B cell (primary cell): Measurements from ENCODE around the gene CDC42BPG. TPM values are rescaled to one million over a fixed set of nuclear protein-coding genes. Genes with fewer than 3 reads are reported as not detected.

Source experiments
- ATAC-seq: fragments of 200-7000 bp; cut with Tn5 transposase; one replicate; pipeline ENCODE4 v1.10.0; 2021; ENCODE audit warnings: low read depth, mild to moderate bottlenecking, moderate number of reproducible peaks, moderate library complexity
- CTCF ChIA-PET: fragments of 350-600 bp; sonication (Branson Sonifier 250); formaldehyde crosslinking; loops from one replicate; lab custom pipeline; 2021; ENCODE audit warnings: antibody characterized with exemption, inconsistent platforms; lab: Charles Lee
- POLR2A ChIA-PET: fragments of 350-600 bp; sonication (Branson Sonifier 250); formaldehyde crosslinking; loops from one replicate; lab custom pipeline; 2021; ENCODE audit warnings: antibody characterized with exemption; lab: Charles Lee
- DNase-seq: peaks from one replicate; pipeline ENCODE4 v3.0.0; 2013
- H2AFZ ChIP-seq: 2 replicates; pipeline ENCODE4 v1.6.1; 2012; ENCODE audit warnings: mild to moderate bottlenecking, low read depth, low read length; ENCODE audit not compliant: insufficient read depth, poor library complexity, severe bottlenecking
- H3K27ac ChIP-seq, 2 donors: 1 replicate in 1 of 2; 2 replicates in 1 of 2; pipeline ENCODE4 v1.5.1; 2012 to 2013; ENCODE audit warnings: low read length in 2 of 2, mild to moderate bottlenecking in 2 of 2, moderate library complexity in 1 of 2
- H3K27me3 ChIP-seq, 4 experiments: fragments of 200-600 bp in 1 of 4; sonication (generic) in 1 of 4; replicated peaks in 1 of 4; 1 replicate in 2 of 4; 2 replicates in 2 of 4; pipeline versions ENCODE4 v1.6.1 to v1.7.0; 2013 to 2016; ENCODE audit warnings: low read length in 3 of 4, mild to moderate bottlenecking in 2 of 4, mixed read lengths in 1 of 4, moderate library complexity in 1 of 4; ENCODE audit not compliant: insufficient read depth in 4 of 4, control insufficient read depth in 3 of 4; ENCODE audit errors: control extremely low read depth in 1 of 4
- H3K36me3 ChIP-seq, 2 experiments: replicated peaks in 1 of 2; 1 replicate in 1 of 2; 2 replicates in 1 of 2; pipeline versions ENCODE4 v1.6.1 to v1.7.1; 2013; ENCODE audit warnings: low read length in 1 of 2; ENCODE audit not compliant: insufficient read depth in 2 of 2, control insufficient read depth in 1 of 2; ENCODE audit errors: control extremely low read depth in 1 of 2, extremely low read depth in 1 of 2
- H3K4me1 ChIP-seq, 2 donors: fragments of 200-600 bp in 1 of 2; sonication (generic) in 1 of 2; 1 replicate in 1 of 2; 2 replicates in 1 of 2; pipeline versions ENCODE4 v1.5.1 to v1.6.1; 2013 to 2017; ENCODE audit warnings: low read length in 2 of 2; ENCODE audit not compliant: control insufficient read depth in 2 of 2, insufficient read depth in 2 of 2
- H3K4me2 ChIP-seq: replicated peaks from 2 replicates; pipeline ENCODE3; 2012; ENCODE audit warnings: mild to moderate bottlenecking, low read depth, low read length; ENCODE audit not compliant: poor library complexity, severe bottlenecking
- H3K4me3 ChIP-seq, 5 experiments: fragments of 200-600 bp in 1 of 5; sonication (generic) in 1 of 5; 1 replicate in 3 of 5; 2 replicates in 2 of 5; pipeline versions ENCODE4 v1.5.1 to v1.7.0; 2011 to 2016; ENCODE audit warnings: low read length in 4 of 5, mild to moderate bottlenecking in 4 of 5, low read depth in 2 of 5, control low read depth in 1 of 5, moderate library complexity in 1 of 5; ENCODE audit not compliant: insufficient read depth in 1 of 5; ENCODE audit errors: control extremely low read depth in 1 of 5, extremely low read depth in 1 of 5
- H3K79me2 ChIP-seq: fragments of 200-600 bp; sonication (generic); one replicate; pipeline ENCODE4 v1.6.0; 2016; ENCODE audit warnings: low read length; ENCODE audit not compliant: control insufficient read depth, insufficient read depth
- H3K9ac ChIP-seq: fragments of 200-600 bp; sonication (generic); 2 replicates; pipeline ENCODE4 v1.6.1; 2017; ENCODE audit warnings: mild to moderate bottlenecking, low read length, moderate library complexity
- H3K9me3 ChIP-seq, 3 donors: one replicate each; pipeline versions ENCODE4 v1.6.1 to v1.7.1; 2013; ENCODE audit warnings: low read length in 2 of 3; ENCODE audit not compliant: control insufficient read depth in 2 of 3, insufficient read depth in 1 of 3; ENCODE audit errors: control extremely low read depth in 1 of 3
- H4K20me1 ChIP-seq: 2 replicates; pipeline ENCODE4 v1.6.0; 2012; ENCODE audit warnings: mild to moderate bottlenecking, low read length; ENCODE audit not compliant: insufficient read depth, control insufficient read depth, poor library complexity, severe bottlenecking
- H3K27ac Mint-ChIP-seq: one replicate; pipeline ENCODE4 v1.8.0; 2021; ENCODE audit warnings: mixed read lengths
- H3K27me3 Mint-ChIP-seq: one replicate; pipeline ENCODE4 v1.8.0; 2021; ENCODE audit warnings: mixed read lengths
- H3K4me1 Mint-ChIP-seq: one replicate; pipeline ENCODE4 v1.8.0; 2021; ENCODE audit warnings: mixed read lengths
- H3K4me3 Mint-ChIP-seq: one replicate; pipeline ENCODE4 v1.8.0; 2021; ENCODE audit warnings: mixed read lengths
- H3K9me3 Mint-ChIP-seq: one replicate; pipeline ENCODE4 v1.8.0; 2022; ENCODE audit warnings: mixed read lengths; ENCODE audit not compliant: insufficient read depth
- EZH2 ChIP-seq: IDR thresholded peaks from 2 replicates; pipeline ENCODE4 v1.6.1; 2012; ENCODE audit warnings: borderline replicate concordance, low read depth, mild to moderate bottlenecking, moderate library complexity, low read length; ENCODE audit not compliant: insufficient read depth, poor library complexity, severe bottlenecking
- WGBS: methylation state at CpG from one replicate; pipeline ENCODE4 v1.1.5; 2013; ENCODE audit warnings: missing lambda C conversion rate; ENCODE audit not compliant: insufficient coverage; 5-methylcytosine and 5-hydroxymethylcytosine counted together
- intact Hi-C: fragments of 100-400 bp; cut with micrococcal nuclease; formaldehyde crosslinking; loops from one replicate; pipeline ENCODE4 v1.10.0; 2022
- polyA plus RNA-seq: library from polyadenylated mRNA; depleted of rRNA; stranded (reverse); fragments of >200 nt; gene quantifications from 2 replicates; pipeline ENCODE4 v1.2.3, GENCODE V29; 2012
- total RNA-seq, 2 donors: library from RNA; stranded (reverse); fragments of 120-200 nt in 1 of 2; gene quantifications; 1 replicate in 1 of 2; 2 replicates in 1 of 2; pipeline versions ENCODE4 v1.2.3 to v1.2.4, GENCODE V29; 2013 to 2022
- TF ChIP-seq, protein P1 (sequence below): fragments of 200-600 bp; IDR thresholded peaks from one replicate; pipeline ENCODE4 v1.8.0; 2022; ENCODE audit warnings: antibody characterized with exemption, mild to moderate bottlenecking

The CDC42BPG gene
- total and polyA plus RNA-seq, 2 donors (not counting 1 experiment from before 2014, with no cell fraction given), result 3.7 to 8.7 TPM

- intact Hi-C loops, result no loop called here
- H3K9ac ChIP-seq, result no peak overlapping the region
- peak overlapping the region; percentile 71 for H3K27ac Mint-ChIP-seq
- H3K36me3 ChIP-seq, result peaks cover 3 to 26% of the 10 kb centered on the region in 2 experiments
- CTCF ChIA-PET, result interaction anchor here (0.6 to 6.6 kb wide), 14 partner anchors 9 to 514 kb away, joined by 3 to 73 read pairs (median 5); partner anchors contain the start of genes CDC42BPG, MAP4K2 and RASGRP2
- no peak overlapping the region for H3K4me3 Mint-ChIP-seq
- H4K20me1 ChIP-seq, result no peaks in the 10 kb centered on the region
- no peaks in the 10 kb centered on the region for H3K9me3 ChIP-seq
- H3K4me3 ChIP-seq, result no peak overlapping the region
- H3K27me3 Mint-ChIP-seq, result no peaks in the 10 kb centered on the region
- ATAC-seq, result no peak
- peaks cover 18% of the 10 kb centered on the region for H3K79me2 ChIP-seq
- no peak overlapping the region for H3K27ac ChIP-seq
- H3K4me1 ChIP-seq, result peaks cover 26 to 38% of the 10 kb centered on the region in 2 donors
- H3K27me3 ChIP-seq, result no peaks in the 10 kb centered on the region
- no peaks in the 10 kb centered on the region for H3K9me3 Mint-ChIP-seq
- peaks cover 33% of the 10 kb centered on the region for H3K4me1 Mint-ChIP-seq
- WGBS, result 100% methylated on average over 5 of the region's 12 CpGs
- POLR2A ChIA-PET, result interaction anchor here (0.8 to 1.3 kb wide), 3 partner anchors 10 to 79 kb away, joined by 3 to 4 read pairs (median 3); no protein-coding TSS in a partner anchor
- no peak for DNase-seq
- no peak overlapping the region for H3K4me2 ChIP-seq
- no peak overlapping the region for H2AFZ ChIP-seq
- TF ChIP-seq, protein P1, sequence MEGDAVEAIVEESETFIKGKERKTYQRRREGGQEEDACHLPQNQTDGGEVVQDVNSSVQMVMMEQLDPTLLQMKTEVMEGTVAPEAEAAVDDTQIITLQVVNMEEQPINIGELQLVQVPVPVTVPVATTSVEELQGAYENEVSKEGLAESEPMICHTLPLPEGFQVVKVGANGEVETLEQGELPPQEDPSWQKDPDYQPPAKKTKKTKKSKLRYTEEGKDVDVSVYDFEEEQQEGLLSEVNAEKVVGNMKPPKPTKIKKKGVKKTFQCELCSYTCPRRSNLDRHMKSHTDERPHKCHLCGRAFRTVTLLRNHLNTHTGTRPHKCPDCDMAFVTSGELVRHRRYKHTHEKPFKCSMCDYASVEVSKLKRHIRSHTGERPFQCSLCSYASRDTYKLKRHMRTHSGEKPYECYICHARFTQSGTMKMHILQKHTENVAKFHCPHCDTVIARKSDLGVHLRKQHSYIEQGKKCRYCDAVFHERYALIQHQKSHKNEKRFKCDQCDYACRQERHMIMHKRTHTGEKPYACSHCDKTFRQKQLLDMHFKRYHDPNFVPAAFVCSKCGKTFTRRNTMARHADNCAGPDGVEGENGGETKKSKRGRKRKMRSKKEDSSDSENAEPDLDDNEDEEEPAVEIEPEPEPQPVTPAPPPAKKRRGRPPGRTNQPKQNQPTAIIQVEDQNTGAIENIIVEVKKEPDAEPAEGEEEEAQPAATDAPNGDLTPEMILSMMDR, result no peak
- no peak for TF ChIP-seq EZH2
These were observed 59.5 kb downstream of the CDC42BPG start for GRCh38 chr11:64784813-64785581.
